ENCODE data around the gene ZNF528. TPM values are rescaled to one million over a fixed set of nuclear protein-coding genes. Genes with fewer than 3 reads are reported as not detected.

The ZNF528 gene
- total RNA-seq = 1.8 and 5.2 TPM in 2 replicates

DNA sequence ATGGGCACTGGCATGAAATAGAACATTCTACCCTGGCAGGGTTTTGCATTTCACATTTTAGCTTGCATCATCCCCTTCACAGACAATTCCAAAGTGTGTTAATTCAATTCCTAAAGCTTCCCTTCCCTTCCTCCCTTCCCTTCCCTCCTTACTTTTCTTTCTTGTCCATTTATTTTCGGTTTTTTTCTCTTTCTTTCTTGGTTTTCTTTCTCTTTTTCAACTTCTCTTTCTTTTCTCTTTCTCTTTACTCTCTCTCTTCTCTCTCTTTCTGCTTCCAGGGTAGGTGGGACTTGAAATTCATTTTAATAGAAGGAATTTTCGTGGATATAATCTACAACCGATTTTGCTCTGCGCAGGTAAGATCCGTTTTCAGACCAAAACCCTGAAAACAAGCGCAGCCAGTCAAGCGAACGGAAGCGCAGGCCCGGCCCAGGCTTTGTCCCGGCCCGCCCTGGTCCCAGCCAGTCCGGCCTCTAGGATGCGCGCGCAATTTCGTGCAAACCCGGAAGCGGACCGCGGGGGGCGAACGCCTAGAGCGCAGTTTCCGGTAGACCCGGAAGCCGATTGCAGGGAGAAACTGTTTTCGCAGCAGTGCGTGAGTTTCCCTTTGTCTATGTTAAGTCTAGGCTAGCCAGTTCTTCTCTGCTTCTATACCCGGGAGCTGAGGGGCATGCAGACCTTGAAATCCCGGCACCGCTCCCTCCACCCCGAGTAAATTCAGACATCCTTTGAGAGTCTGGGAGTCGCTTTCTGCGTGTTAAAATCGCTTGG lies at the start of gene ZNF528:
TSS of gene ZNF528 (plus strand) at position 540 of the 771 bp plus-strand sequence. CDS start 4,165 bp downstream, outside the sequence.

DNA sequence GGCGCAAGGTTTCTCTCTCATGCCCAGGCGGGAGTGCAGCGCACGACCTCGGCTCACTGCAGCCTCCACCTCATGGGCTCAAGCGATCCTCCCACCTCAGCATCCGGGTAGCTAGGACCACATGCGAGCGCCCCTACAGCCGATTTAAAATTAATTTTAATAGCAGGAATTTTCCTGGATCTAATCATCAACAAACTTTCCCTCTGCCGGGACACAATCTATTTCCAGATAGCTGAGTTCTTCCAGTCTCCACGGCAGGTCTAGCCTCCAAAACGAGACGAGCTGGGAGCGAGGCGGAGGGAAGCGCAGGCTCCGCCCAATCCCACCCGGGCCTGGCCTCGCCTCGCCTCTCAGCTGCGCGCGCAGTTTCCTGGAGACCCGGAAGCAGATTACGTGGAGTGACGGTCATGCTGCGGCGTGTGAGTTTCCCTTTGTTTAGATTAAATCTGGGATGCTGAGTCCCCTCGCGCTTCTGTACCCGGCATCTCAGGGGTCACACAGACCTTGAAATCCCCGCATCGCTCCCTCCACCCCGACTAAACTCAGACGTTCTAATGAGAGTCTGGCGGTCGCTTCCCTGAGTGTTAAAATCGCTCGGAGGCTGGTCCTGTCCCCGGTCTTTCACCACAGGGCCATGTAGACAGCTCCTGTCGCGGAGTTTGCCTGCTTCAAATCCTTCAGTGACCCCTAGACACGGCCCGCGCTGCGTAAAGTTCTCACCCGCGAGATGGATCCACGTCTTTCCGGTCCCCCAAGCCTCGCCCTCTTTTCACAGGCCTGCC lies 27.9 kb upstream of the ZNF528 start, which contains the start of gene ZNF880:
TSS of gene ZNF880 (plus strand) at position 365 of the 782 bp plus-strand sequence. CDS start at position 408, 43 bp downstream.

DNA sequence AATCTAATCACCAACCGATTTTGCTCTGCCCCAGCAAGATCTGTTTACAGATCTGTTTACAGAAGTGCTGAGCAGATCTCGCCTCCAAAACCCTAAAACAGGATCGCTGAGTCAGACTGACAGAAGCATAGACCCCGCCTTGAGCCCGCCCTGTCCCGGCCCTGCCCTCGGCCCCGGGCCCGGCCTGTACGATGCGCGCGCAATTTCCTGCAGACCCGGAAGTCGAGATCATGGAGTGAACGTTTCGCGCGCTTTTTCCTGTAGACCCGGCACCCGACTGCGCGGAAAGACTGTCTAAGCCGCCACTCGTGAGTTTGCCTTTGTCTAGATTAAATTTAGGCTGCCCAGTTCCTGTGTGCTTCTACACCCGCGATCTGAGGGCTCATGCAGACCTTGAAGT lies 31.3 kb downstream of the ZNF528 start, which contains the start of gene ZNF534:
TSS of gene ZNF534 (plus strand) at position 212 of the 400 bp plus-strand sequence. CDS start 2,327 bp downstream, outside the sequence.

DNA sequence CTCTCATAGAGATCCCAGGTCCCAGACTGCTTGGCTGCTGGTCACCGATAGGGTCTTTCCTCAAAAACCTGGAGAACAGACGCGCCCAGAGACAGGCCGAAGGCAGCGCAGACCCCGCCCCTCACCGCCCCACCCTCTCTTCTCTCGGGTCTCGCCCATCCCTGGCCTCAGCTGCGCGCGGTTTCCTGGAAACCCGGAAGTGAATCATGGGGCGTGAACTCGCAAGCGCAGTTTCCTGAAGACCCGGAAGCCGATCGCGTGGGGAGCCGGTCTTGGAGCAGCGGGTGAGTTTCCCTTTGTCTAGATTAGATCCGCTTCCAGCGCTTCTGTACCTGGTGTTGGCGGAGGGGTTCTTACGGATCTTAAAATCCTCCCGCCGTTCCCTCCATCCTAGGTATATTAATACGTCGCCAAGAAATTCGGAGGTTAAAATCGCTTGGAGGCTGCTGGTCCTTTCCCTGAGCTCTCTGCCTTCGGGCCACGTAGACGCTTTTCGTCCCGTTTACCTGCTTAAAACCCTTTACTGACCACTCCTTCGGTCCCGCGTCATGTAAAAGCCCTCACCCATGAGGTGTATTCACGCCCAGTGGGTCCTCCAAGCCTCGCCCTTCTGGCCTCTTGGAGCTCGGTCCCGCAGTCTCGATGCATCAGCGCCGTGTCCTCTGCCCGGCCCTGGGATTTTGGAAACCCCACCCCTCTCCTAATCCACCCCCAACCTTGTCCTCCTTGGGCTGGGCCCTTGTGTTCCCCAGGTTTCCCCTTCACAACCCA lies 55.9 kb downstream of the ZNF528 start, which contains the start of gene ZNF578:
TSS of gene ZNF578 (plus strand) at position 230 of the 771 bp plus-strand sequence. CDS start 48,293 bp downstream, outside the sequence.

Other genes starting within 250 kb of the ZNF528 start
- 2.0 and 2.2 TPM in 2 replicates for gene ZNF836, start 226.2 kb upstream of the ZNF528 start, total RNA-seq
- 265 and 317 TPM in 2 replicates for gene PPP2R1A, start 207.8 kb upstream of the ZNF528 start, total RNA-seq
- 6.5 and 7.2 TPM in 2 replicates for gene ZNF766, start 128.3 kb upstream of the ZNF528 start, total RNA-seq
- gene ZNF480, start 100.7 kb upstream of the ZNF528 start, total RNA-seq = 3.9 and 9.0 TPM in 2 replicates
- gene ZNF610, start 61.6 kb upstream of the ZNF528 start, total RNA-seq = 0.65 and 2.2 TPM in 2 replicates
- gene ZNF880, start 27.9 kb upstream of the ZNF528 start, total RNA-seq = 10.6 and 18.4 TPM in 2 replicates
- not detected in 2 replicates for gene ZNF534, start 31.3 kb downstream of the ZNF528 start, total RNA-seq
- 0.16 and 1.4 TPM in 2 replicates for gene ZNF578, start 55.7 kb downstream of the ZNF528 start, total RNA-seq
- gene ZNF808, start 129.8 kb downstream of the ZNF528 start, total RNA-seq = 6.0 and 6.7 TPM in 2 replicates
- 6.0 and 8.9 TPM in 2 replicates for gene ZNF701, start 172.4 kb downstream of the ZNF528 start, total RNA-seq
- gene ZNF83, start 240.5 kb downstream of the ZNF528 start, total RNA-seq = 17.5 and 23.5 TPM in 2 replicates